ENCODE results near the gene CEL.
"Not testable (repeated sequence)": the region's sequence is repeated elsewhere in the genome, so short reads cannot be mapped to it uniquely, and the experiment has no call there.

Gene CEL

DNA sequence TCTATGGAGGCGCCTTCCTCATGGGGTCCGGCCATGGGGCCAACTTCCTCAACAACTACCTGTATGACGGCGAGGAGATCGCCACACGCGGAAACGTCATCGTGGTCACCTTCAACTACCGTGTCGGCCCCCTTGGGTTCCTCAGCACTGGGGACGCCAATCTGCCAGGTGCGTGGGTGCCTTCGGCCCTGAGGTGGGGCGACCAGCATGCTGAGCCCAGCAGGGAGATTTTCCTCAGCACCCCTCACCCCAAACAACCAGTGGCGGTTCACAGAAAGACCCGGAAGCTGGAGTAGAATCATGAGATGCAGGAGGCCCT, 3.2 kb downstream of the CEL start:
- DNase-seq: no peak

DNA sequence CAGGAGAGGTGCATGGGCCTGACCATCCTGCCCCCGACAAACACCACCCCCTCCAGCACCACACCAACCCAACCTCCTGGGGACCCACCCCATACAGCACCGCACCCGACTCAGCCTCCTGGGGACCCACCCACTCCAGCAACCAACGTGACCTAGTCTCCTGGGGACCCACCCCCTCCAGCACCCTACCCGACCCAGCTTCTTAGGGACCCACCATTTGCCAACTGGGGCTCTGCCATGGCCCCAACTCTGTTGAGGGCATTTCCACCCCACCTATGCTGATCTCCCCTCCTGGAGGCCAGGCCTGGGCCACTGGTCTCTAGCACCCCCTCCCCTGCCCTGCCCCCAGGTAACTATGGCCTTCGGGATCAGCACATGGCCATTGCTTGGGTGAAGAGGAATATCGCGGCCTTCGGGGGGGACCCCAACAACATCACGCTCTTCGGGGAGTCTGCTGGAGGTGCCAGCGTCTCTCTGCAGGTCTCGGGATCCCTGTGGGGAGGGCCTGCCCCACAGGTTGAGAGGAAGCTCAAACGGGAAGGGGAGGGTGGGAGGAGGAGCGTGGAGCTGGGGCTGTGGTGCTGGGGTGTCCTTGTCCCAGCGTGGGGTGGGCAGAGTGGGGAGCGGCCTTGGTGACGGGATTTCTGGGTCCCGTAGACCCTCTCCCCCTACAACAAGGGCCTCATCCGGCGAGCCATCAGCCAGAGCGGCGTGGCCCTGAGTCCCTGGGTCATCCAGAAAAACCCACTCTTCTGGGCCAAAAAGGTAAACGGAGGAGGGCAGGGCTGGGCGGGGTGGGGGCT, 4.6 kb downstream of the CEL start:
- no peak for DNase-seq

DNA sequence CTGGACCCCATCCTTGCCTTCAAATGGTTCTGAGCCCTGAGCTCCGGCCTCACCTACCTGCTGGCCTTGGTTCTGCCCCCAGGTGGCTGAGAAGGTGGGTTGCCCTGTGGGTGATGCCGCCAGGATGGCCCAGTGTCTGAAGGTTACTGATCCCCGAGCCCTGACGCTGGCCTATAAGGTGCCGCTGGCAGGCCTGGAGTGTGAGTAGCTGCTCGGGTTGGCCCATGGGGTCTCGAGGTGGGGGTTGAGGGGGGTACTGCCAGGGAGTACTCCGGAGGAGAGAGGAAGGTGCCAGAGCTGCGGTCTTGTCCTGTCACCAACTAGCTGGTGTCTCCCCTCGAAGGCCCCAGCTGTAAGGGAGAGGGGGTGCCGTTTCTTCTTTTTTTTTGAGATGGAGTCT, 5.2 kb downstream of the CEL start:
- DNase-seq: no peak

DNA sequence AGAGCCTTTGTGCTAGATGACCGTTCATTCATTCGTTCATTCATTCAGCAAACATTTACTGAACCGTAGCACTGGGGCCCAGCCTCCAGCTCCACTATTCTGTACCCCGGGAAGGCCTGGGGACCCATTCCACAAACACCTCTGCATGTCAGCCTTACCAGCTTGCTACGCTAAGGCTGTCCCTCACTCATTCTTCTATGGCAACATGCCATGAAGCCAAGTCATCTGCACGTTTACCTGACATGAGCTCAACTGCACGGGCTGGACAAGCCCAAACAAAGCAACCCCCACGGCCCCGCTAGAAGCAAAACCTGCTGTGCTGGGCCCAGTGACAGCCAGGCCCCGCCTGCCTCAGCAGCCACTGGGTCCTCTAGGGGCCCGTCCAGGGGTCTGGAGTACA, 6.0 kb downstream of the CEL start:
- no peak for DNase-seq

GRCh38 chr9:133068431-133068830, 6.7 kb downstream of the CEL start:
- DNase-seq: not testable (repeated sequence)

DNA sequence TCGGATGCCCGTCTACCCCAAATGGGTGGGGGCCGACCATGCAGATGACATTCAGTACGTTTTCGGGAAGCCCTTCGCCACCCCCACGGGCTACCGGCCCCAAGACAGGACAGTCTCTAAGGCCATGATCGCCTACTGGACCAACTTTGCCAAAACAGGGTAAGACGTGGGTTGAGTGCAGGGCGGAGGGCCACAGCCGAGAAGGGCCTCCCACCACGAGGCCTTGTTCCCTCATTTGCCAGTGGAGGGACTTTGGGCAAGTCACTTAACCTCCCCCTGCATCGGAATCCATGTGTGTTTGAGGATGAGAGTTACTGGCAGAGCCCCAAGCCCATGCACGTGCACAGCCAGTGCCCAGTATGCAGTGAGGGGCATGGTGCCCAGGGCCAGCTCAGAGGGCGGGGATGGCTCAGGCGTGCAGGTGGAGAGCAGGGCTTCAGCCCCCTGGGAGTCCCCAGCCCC, 8.8 kb downstream of the CEL start:
- DNase-seq: not testable (repeated sequence)

DNA sequence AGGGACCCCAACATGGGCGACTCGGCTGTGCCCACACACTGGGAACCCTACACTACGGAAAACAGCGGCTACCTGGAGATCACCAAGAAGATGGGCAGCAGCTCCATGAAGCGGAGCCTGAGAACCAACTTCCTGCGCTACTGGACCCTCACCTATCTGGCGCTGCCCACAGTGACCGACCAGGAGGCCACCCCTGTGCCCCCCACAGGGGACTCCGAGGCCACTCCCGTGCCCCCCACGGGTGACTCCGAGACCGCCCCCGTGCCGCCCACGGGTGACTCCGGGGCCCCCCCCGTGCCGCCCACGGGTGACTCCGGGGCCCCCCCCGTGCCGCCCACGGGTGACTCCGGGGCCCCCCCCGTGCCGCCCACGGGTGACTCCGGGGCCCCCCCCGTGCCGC, 9.2 kb downstream of the CEL start:
- DNase-seq: not testable (repeated sequence)

DNA sequence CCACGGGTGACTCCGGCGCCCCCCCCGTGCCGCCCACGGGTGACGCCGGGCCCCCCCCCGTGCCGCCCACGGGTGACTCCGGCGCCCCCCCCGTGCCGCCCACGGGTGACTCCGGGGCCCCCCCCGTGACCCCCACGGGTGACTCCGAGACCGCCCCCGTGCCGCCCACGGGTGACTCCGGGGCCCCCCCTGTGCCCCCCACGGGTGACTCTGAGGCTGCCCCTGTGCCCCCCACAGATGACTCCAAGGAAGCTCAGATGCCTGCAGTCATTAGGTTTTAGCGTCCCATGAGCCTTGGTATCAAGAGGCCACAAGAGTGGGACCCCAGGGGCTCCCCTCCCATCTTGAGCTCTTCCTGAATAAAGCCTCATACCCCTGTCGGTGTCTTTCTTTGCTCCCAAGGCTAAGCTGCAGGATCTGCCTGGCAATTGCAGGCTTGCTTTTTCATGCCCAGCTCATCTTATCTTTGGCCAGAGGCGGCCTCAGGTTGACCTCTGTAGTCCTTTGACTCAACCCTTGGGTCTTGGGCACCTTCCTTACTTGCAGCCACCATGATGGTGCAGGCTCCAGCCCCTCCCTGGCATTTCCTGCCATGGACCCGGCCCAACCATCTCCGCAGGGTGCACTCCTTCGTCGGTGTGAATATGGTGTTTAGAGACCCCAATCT, 9.8 kb downstream of the CEL start:
- DNase-seq: no peak

GRCh38 chr9:133072210-133072609, 10.4 kb downstream of the CEL start:
- not testable (repeated sequence) for DNase-seq

DNA sequence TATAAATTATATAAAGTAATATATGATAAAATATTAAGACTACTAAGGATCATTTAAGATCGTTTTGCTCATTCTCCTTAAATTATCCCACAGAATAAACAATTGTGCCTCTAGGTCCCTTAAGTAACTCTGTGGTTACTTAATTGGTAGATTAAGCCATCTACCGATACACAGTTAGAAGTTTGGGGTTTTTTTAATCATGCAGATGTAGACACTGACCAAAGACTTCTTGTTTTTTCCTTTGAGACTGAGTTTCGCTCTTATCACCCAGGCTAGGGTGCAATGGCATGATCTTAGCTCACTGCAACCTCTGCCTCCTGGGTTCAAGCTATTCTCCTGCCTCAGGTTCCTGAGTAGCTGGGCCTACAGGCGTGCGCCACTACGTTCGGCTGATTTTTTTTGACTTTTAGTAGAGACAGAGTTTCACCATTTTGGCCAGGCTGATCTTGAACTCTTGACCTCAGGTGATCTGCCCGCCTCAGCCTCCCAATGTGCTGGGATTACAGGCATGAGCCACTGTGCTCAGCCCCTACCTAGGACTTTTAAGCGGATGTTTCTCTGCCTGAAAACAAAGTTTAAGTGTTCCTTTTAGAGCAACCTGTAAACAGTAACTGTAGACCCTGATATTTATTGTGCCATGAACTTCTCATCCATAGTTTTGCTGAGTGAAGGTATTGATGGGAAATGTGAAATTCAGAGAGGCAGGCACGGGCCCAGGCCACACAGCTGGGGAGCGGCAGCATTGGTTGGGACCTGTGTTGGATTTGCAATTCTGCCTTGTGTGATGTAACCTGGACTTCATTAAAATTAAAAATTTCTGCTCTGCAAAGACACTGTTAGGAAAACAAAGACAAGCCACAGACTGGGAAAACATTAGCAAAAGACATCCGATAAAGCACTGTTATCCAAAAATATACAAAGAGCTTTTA, 11.6 kb downstream of the CEL start:
- DNase-seq: no peak

- DNase-seq: no peak
These were observed 12.4 kb downstream of the CEL start for GRCh38 chr9:133074111-133074651.

GRCh38 chr9:133075925-133076630, 14.3 kb downstream of the CEL start:
- DNase-seq: no peak

DNA sequence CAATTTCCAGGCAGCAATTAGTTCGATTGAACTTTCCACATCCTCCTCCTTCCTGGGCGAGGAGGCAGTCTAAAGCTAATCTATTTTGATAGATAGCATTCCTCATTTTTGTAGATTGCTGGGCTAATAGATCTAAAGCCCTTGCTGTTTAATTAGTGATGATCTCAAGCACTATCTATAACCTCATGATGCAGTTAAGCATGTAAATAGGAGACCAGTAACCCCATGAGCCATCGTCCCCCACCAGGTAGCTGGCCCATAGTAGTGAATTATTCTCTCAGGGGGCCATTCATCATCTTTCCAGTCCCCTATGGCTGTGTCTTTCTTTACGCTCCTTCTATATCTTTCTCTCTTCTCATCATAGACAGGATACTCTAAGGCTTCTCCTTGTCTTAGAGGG, 14.9 kb downstream of the CEL start:
- DNase-seq: no peak

DNA sequence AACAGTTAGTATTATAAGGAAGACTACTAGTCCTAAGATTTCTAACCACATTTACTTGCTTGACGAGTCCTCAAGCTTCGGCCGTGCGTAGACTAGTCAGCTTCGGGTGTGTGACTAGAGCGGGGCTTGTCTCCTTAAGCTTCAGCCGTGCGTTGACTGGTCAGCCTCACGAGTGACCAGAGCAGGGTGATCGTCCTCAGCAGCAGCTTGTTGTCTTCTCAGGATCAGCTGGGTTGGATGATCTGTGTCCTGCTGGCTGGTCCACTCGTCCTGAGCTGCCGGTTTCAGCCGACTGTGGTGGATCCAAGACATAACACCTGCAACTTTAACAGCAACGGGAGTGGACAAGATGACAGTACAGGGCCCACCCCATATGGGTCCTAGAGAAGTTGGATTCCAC, 16.7 kb downstream of the CEL start:
- no peak for DNase-seq

- DNase-seq: no peak
These were observed 18.4 kb downstream of the CEL start for GRCh38 chr9:133080161-133080560.

DNA sequence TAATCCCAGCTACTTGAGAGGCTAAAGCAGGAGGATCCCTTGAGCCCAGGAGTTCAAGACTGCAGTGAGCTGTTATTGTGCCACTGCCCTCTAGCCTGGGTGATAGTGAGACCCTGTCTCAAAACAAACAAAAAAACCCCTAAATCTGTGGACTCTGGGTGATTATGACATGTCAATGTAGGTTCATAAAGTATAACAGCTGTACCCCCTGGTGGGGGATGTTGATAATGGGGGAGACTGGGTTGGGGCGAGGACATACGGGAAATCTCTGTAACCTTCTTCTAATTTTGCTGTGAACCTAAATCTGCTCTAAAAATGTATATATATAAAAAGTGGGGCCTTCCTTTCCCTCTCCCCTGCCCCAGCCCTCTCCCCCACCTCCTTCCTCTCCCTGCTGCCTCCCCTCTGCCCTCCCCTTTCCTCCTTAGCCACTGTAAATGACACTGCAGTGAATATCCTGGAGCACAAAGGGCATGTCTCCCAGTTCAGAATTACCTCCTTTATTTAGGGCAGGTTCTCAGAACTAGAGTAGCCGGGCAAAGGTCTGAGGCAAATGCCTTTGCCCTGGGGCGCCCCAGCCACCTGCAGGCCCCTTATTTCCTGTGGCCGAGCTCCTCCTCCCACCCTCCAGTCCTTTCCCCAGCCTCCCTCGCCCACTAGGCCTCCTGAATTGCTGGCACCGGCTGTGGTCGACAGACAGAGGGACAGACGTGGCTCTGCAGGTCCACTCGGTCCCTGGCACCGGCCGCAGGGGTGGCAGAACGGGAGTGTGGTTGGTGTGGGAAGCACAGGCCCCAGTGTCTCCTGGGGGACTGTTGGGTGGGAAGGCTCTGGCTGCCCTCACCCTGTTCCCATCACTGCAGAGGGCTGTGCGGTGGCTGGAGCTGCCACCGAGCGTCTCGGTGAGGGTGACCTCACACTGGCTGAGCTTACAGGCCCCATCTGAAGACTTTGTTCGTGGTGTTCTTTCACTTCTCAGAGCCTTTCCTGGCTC, 19.3 kb downstream of the CEL start:
- not testable (repeated sequence) for DNase-seq

GRCh38 chr9:133081957-133082644, 20.3 kb downstream of the CEL start:
- DNase-seq: not testable (repeated sequence)

DNA sequence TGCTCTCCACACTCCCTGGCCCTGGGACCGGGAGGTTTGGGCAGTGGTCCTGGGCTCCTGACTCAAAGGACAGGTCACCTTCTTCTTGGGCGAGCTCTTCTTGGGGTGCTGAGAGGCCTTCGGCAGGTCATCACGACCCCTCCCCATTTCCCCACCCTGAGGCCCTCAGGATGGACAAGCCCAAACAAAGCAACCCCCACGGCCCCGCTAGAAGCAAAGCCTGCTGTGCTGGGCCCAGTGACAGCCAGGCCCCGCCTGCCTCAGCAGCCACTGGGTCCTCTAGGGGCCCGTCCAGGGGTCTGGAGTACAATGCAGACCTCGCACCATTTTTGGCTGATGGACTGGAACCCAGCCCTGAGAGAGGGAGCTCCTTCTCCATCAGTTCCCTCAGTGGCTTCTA, 21.9 kb downstream of the CEL start:
- not testable (repeated sequence) for DNase-seq

DNA sequence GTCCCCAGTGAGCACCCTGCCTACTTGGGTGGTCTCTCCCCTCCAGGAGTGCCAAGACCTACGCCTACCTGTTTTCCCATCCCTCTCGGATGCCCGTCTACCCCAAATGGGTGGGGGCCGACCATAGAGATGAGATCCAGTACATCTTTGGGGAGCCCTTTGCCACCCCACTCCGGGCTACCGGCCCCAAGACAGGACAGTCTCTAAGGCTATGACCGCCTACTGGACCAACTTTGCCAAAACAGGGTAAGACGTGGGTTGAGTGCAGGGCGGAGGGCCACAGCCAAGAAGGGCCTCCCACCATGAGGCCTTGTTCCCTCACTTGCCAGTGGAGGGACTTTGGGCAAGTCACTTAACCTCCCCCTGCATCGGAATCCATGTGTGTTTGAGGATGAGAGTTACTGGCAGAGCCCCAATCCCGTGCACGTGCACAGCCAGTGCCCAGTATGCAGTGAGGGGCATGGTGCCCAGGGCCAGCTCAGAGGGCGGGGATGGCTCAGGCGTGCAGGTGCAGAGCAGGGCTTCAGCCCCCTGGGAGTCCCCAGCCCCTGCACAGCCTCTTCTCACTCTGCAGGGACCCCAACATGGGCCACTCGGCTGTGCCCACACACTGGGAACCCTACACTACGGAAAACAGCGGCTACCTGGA, 24.6 kb downstream of the CEL start:
- not testable (repeated sequence) for DNase-seq

- no peak for DNase-seq
These were observed 25.1 kb downstream of the CEL start for GRCh38 chr9:133086894-133087293.
